HT-29 (cell line): ENCODE measurements around the gene GNG8. TPM values are rescaled to one million over a fixed set of nuclear protein-coding genes. Genes with fewer than 3 reads are reported as not detected.
"Not testable (repeated sequence)": the region's sequence is repeated elsewhere in the genome, so short reads cannot be mapped to it uniquely, and the experiment has no call there.

Source experiments
- DNase-seq: peaks from one replicate; pipeline ENCODE4 v3.0.0-alpha.2; 2015; ENCODE audit warnings: low spot score
- total RNA-seq: library from RNA; depleted of rRNA; stranded (reverse); fragments of >200 nt; shearing (Covaris generic); gene quantifications from 2 replicates; pipeline ENCODE4 v1.2.3, GENCODE V29; 2014

The GNG8 gene
- total RNA-seq, 1 experiment from 2014 or later: not detected

GRCh38 chr19:46648060-46648960 is 12.3 kb upstream of the GNG8 start:
- no peak for DNase-seq

DNA sequence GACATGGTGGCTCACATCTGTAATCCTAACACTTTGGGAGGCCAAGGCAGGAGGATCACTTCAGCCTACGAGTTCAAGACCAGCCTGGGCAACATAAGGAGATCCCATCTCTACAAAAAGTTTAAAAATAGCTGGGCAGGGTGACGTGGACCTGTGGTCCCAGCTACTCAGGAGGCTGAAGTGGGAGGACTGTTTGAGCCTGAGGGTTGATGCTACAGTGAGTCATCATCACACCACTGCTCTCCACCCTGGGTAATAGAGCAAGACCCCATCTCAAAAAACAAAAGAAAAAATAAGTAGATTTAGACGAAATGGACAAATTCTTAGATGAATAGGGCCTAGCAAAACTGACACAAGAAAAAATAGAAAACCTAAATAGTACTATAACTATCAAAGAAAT is 10.4 kb upstream of the GNG8 start:
- DNase-seq: no peak

- no peak for DNase-seq
These were observed 8.7 kb upstream of the GNG8 start for GRCh38 chr19:46644720-46645119.

DNA sequence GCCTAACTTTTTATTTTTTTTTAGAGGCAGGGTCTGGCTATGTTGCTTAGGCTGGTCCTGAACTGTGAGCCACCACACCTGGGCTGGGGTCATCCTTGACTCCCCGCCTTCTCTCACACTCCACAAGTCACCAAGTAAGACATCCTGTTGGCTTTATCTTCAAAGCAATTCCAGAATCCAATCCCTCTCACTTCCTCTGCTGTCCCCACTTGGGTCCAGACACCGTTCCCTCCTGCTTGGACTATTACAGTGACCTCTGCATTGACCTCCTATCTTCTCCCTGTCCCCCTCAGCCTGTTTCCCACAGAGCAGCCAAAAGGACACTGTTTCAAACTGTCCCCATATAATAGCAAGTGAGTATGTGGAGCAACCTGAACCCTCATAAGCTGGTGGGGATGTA is 4.7 kb upstream of the GNG8 start:
- DNase-seq: no peak

DNA sequence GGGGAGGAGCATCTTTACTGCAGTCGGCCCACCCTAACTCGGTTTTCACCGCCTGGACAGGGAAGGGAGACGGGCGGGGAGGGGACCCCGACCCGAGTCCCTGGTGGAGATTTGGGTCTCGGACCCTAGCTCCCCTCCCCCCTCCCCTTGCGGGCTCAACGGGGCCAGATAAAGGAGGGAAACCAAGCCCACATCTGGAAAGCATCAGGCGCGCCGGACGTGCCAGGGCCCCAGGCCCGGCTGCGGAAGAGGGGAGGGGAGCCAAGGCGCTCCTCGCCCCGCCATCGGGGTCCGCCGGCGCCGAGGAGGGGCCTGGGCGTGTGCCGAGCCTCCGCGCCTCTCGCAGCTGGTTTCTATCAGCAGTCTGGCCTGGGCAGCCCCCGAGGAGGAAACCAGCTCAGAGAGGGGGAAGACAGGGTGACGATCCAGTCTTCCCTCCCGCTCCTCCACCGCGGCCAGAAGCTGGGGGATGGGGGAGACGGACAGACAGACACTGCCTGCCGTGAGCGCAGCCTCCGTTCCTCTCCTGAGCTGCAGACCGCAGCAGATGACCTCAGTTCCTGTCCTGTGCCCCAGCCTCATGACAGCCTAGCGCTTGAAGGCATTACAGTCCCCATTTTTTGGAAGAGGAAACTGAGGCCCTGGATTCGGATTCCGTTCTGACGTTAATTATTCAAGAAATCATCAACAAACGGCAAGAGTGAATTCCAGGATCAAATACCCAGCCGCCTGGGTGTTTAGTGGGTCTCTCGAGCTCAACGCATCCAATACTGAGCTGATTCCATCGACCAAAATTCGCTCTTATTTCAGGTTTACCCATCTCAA is 3.6 kb upstream of the GNG8 start:
- no peak for DNase-seq

DNA sequence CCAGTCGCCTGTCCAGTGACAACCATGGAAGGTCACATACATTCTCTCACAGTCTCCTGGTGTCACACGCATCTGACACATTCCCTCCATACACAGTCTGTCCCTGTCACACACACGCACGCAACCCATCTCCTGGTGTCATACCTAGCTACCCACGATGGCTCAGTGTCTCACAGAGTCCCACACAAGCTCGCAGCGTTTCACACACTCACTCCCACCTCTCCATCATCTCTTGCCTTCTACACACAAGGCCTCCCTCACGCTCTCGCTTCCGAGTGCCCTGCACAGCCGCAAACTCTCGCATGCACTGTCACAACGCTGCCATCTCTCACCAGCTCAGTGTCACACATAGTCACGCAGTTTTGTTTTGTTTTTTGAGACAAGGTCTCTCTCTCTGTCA is 1.2 kb upstream of the GNG8 start:
- DNase-seq: no peak

DNA sequence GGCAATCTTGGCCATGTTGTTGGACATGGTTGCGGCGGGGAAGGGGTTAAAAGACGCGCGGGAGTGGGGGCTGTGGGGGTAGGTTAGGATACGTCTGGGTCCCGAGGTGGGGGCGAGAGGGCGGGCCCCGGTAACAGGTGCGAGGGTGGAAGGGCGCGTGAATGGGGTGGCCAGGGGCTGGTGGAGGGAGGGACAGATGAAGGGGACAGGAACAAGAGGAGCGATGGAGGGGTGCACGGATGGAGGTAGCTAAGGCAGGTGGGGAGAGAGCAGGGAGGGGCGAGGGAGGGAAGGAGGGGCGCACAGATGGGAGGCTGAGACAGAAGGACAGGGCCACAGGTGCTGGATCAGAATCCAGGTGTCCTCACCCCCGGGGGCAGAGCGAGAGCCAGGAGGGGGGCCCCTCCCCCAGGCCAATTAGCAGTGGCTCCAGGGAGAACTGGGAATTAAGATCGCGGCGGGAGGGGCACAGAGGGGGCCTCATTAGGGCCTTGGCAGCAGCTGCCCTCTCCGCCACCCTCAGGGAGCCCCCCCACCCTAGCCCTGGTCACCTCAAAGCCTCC is 1.3 kb downstream of the GNG8 start:
- no peak for DNase-seq

DNA sequence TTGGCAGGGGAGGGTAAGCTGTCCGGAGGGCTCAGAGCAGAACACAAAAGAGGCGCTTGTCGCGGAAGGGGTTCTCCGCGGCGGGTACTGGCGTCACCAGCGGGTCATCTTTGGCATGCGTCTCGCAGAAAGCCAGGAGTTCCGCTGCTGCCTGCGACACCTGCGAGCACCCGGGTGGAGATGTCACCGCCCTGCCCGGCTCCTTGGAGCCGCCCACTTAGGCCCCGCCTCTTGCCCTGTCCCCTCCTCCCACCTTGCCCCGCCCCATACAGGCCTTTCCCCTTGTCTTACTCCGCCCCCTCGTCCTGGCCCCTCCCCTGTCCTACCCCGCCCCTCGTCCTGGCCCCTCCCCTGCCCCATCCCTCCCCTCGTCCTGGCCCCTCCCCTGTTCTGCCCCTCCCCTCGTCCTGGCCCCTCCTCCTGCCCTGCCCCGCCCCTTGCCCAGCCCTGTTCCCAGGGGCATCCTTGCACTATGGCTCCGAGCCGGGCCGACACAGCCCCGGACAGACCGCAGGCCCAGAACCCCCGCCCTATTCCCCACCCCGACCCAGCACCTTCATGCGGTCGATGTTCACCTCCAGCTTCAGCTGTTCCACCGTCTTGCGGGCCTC is 1.9 kb downstream of the GNG8 start:
- DNase-seq: peak; percentile 99

GRCh38 chr19:46633130-46633529 is 2.9 kb downstream of the GNG8 start:
- no peak for DNase-seq

DNA sequence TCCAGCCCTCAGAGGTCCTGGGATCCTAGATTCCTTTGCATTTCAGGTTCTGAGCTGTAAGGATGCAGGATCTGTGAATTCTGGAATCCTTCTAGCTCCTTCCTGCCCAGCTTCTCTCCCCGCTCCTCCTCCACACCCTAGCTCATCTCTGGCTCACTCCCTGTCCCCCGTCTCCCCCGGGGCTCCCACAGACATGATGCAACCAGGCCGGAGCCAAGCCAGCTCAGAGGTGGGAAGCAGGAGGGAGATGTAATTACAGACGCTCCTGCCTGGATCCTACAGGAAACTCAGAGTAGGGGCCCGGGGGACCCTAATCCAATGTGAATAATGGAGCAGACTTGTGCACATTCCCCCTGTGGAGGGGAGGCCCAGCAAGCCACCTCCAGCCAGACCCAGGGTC is 4.5 kb downstream of the GNG8 start:
- no peak for DNase-seq

GRCh38 chr19:46630586-46631205 is 5.3 kb downstream of the GNG8 start:
- no peak for DNase-seq

GRCh38 chr19:46629546-46630025 is 6.4 kb downstream of the GNG8 start:
- no peak for DNase-seq

DNA sequence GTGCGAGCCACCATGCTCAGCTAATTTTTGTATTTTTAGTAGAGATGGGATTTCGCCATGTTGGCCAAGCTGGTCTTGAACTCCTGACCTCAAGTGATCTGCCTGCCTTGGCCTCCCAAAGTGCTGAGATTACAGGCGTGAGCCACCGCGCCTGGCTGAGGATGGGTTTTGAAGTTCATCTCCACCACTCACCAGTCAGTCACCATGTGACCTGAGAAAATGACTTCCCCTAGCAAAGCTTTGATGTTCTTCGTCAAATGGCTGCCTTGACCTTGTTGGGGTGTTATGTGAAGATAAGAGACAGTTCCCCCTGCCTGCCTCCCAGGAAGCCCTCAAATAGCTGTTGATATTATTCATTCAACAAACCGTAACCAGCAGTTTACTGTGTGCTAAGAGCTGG is 7.0 kb downstream of the GNG8 start:
- DNase-seq: not testable (repeated sequence)

DNA sequence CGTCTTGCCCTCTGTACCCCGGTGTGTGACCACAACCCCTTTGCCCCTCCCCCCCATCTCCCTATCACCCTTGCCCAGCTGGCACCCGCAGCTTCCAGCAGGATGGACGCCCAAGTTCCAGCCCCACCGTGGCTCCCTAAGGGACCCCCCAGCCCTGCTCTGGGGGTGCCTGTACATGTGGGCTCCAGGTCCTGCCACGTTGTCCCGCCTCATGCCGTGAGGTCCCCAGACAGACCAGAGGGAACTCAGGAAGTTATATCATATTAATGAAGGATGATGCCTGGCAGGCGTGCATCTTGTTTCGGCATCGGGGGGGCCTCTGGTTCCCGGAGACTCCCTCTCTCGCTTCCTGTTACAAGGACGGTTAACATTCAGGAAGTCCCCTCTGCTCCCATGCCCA is 9.6 kb downstream of the GNG8 start:
- DNase-seq: no peak

DNA sequence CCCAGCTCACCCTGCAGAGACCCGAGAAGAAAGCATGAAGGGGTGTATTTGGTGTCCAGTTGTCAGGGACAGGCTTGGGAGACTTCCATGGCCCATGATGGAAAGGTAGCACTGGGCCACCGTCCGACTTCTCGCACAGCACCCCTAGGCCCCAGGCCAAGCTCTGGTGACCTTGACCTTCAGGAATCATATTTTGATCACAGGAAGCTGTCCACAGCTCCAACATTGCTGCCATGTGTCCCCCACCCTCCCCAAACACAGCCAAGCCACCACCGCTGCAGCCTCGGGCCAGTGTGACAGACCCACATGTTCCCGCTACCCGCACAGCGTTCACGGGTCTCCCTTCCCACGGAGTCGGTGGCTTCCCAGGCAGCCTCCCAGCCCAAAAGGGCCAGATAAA is 10.3 kb downstream of the GNG8 start:
- no peak for DNase-seq

DNA sequence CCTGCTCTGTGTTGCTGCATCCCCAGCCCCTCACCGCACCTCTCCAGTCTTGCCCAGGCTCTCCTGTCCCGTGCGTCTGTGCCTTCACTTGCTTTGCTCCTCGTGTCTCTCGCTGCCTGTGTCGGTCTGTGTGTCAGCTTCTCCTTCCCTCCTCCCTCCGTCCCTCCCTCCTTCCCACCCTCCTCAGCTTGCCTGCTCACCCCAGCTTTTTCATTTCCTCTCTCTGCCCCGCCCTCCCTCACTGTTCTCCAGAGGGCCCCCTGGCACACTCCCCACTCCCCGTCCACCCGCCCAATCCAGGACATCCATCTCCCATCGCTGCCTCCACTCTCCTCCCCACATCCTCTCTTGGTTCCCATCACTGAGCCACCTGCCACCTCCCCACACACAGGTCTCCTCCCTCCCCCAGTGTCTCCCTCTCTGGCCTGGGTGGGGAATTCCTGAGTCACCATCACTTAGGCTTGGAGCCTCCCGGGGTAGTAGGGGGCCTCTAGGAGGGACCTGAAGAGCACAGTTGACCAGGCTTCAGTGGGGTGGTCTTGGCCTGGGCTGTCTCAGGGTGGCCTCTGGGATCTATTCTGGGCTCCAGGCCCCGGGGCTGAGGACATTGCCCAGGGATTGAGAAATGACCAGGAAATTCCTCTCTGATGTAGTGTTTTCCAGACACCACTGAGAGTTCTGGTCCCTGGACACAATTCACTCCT is 10.9 kb downstream of the GNG8 start, which contains the start of gene PTGIR:
Gene PTGIR, minus strand, starts transcription at position 132 of the 704 bp plus-strand sequence. CDS start 864 bp downstream, outside the sequence.
- DNase-seq: peak; percentile 48

DNA sequence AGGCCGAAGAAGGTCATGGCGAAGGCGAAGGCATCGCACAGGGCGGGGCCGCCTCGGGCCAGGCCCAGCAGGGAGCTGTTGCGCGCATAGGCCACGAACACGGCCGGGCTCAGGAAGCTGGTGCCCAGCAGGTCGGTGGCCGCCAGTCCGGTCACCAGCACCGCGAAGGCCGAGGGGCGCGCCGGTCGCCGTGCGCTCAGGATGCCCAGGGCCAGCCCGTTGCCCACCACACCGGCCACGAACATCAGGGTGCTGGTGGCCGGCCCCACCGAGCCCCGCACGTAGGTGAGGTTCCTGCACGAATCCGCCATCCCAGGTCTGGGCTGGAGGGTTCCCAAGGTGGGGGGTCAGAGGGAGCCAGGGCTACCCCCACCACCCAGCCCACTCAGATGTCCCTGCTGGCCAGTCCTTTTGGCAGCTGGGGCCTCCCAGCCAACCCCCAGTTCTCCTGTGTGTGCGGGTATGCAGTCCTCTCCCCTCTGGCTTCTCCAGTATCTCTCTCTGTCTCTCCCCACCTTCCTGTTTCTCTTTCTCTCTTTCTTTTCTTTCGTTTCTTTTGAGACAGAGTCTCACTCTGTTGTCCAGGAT is 12.0 kb downstream of the GNG8 start:
- DNase-seq: no peak

GRCh38 chr19:46622118-46622446 is 13.9 kb downstream of the GNG8 start:
- no peak for DNase-seq

- DNase-seq: no peak
These were observed 14.5 kb downstream of the GNG8 start for GRCh38 chr19:46621191-46622117.
